LNCaP clone FGC (cell line): ENCODE data around the gene GNG14.

Experiments used
- DNase-seq: peaks from one replicate; pipeline ENCODE4 v3.0.0-alpha.2; 2011; ENCODE audit warnings: low read depth
- H3K4me3 ChIP-seq: 2 replicates; pipeline ENCODE4 v1.5.1; 2011; ENCODE audit warnings: mild to moderate bottlenecking, low read depth, low read length, control low read depth
- CTCF ChIP-seq: IDR thresholded peaks from 2 replicates; pipeline ENCODE4 v1.5.1; 2012; ENCODE audit warnings: mild to moderate bottlenecking; ENCODE audit not compliant: control insufficient read depth, insufficient read depth; ENCODE audit errors: extremely low read depth

Gene GNG14

GRCh38 chr19:12647047-12647446 lies 40.8 kb upstream of the GNG14 start:
- TF ChIP-seq CTCF, result no peak
- no peak for DNase-seq
- no peak overlapping the region for H3K4me3 ChIP-seq

GRCh38 chr19:12647490-12648071 lies 40.2 kb upstream of the GNG14 start:
- no peak overlapping the region for H3K4me3 ChIP-seq
- DNase-seq, result no peak
- no peak for TF ChIP-seq CTCF

DNA sequence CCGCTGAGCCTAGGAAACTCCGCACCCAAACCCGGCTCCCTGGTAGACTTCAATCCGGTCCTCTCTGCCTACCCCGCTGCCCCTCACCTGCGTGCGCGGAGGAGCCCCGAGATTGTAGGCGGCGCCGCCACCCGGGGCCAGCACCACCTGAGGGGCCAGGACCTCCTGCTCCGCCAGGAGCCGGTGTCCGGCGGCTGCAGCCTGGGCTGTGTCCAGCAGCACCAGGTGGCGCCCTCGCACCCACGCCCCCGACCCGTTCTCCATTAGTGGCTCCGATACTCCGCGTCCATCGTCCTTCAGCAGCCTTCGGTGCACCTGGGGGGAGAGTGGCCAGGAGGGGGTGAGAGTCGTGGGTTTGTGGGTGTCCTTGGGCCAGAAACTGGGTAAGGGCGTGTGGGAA lies 39.7 kb upstream of the GNG14 start:
- no peak for DNase-seq
- TF ChIP-seq CTCF, result 0 out of 2 replicates have a peak, but pooled peaks have one; percentile 1
- no peak overlapping the region for H3K4me3 ChIP-seq

DNA sequence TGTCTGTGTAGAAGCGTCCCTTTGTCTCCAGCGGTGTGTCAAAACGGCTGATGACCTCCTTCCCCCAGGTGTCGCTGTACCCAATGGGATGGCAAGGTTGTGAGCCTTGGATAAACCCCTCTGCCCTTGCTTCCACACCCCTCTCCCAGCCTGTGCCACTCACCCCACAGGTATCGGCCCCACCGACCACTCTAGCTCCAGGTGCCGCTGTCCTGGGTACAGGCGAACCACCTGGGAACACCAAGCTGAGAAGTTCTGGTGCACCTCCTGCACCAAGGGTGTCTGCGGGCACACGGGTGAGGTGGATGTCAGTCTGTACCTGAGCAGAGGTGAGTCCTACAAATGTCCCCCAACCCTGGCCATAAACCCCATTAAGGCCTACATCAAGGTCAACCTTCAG lies 37.9 kb upstream of the GNG14 start:
- no peak for DNase-seq
- TF ChIP-seq CTCF, result no peak
- no peak overlapping the region for H3K4me3 ChIP-seq

GRCh38 chr19:12652219-12652618 lies 35.6 kb upstream of the GNG14 start:
- DNase-seq, result no peak
- H3K4me3 ChIP-seq, result no peak overlapping the region

GRCh38 chr19:12655546-12655945 lies 32.3 kb upstream of the GNG14 start:
- H3K4me3 ChIP-seq, result no peak overlapping the region
- TF ChIP-seq CTCF, result no peak
- no peak for DNase-seq

More at GRCh38 chr19:12652219-12652618, 35.6 kb upstream of the GNG14 start:
- no peak for TF ChIP-seq CTCF

- no peak for DNase-seq
- no peak overlapping the region for H3K4me3 ChIP-seq
- TF ChIP-seq CTCF, result no peak
Observed at GRCh38 chr19:12656899-12657571, 30.8 kb upstream of the GNG14 start.
